ENCODE data around the gene IRF3. TPM values are rescaled to one million over a fixed set of nuclear protein-coding genes. Genes with fewer than 3 reads are reported as not detected.

The IRF3 gene
- total RNA-seq, 4 donors from 2014 or later: 38.8 to 61.7 (median 56.7) TPM

DNA sequence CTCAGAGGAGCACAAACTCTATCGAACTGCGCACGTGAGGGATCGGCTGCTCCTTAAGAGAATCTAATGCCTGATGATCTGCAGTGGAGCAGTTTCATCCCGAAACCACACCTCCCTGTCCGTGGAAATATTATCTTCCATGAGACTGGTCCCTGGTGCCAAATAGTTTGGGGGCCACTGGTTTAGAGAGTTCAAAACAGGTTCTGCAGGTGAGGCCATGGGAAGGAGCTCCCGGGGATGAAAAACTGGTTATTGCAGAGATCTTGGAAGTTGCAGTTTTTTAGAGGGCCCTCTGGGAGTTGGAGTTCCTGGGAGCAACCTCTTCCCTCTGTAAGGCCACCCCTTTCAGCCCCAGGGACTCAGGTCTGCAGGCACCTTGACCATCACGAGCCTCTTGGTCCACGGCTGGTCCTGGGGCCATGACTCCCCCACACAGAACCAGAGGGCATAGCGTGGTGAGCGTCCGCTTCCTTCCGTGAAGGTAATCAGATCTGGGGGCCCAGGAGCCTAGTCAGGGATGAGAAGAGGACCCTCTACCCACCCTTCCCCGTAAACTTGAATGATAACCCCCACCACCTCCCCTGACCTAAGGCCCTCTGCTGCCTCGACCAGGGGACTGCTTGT, 5.2 kb downstream of the IRF3 start:
- no peak for DNase-seq (ENCODE audit: extremely low spot score)
- Histone ChIP-seq H3K9me3 (no peaks in the 10 kb centered on the region), H3K36me3 (peaks cover 53 to 78% (median 76%) of the 10 kb centered on the region in 4 donors), H3K27ac (replicated peaks in 1 of 4) (no peak overlapping the region), H3K4me3 (no peak overlapping the region), H3K27me3 (no peaks in the 10 kb centered on the region), H3K4me1 (peaks cover 8 to 22% (median 15%) of the 10 kb centered on the region in 4 donors)
- TF ChIP-seq POLR2A (IDR thresholded peaks at IDR 0.05; ENCODE audit: low read depth) (no peak), EP300 (IDR thresholded peaks at IDR 0.05) (no peak), POLR2AphosphoS5 (IDR thresholded peaks at IDR 0.05) (no peak)
- TF ChIP-seq, protein P1, sequence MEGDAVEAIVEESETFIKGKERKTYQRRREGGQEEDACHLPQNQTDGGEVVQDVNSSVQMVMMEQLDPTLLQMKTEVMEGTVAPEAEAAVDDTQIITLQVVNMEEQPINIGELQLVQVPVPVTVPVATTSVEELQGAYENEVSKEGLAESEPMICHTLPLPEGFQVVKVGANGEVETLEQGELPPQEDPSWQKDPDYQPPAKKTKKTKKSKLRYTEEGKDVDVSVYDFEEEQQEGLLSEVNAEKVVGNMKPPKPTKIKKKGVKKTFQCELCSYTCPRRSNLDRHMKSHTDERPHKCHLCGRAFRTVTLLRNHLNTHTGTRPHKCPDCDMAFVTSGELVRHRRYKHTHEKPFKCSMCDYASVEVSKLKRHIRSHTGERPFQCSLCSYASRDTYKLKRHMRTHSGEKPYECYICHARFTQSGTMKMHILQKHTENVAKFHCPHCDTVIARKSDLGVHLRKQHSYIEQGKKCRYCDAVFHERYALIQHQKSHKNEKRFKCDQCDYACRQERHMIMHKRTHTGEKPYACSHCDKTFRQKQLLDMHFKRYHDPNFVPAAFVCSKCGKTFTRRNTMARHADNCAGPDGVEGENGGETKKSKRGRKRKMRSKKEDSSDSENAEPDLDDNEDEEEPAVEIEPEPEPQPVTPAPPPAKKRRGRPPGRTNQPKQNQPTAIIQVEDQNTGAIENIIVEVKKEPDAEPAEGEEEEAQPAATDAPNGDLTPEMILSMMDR (IDR thresholded peaks at IDR 0.05): no peak
- intact Hi-C loops (cut with DNase I): no loop called here
- WGBS: 84% methylated on average over 15 of the region's 15 CpGs

DNA sequence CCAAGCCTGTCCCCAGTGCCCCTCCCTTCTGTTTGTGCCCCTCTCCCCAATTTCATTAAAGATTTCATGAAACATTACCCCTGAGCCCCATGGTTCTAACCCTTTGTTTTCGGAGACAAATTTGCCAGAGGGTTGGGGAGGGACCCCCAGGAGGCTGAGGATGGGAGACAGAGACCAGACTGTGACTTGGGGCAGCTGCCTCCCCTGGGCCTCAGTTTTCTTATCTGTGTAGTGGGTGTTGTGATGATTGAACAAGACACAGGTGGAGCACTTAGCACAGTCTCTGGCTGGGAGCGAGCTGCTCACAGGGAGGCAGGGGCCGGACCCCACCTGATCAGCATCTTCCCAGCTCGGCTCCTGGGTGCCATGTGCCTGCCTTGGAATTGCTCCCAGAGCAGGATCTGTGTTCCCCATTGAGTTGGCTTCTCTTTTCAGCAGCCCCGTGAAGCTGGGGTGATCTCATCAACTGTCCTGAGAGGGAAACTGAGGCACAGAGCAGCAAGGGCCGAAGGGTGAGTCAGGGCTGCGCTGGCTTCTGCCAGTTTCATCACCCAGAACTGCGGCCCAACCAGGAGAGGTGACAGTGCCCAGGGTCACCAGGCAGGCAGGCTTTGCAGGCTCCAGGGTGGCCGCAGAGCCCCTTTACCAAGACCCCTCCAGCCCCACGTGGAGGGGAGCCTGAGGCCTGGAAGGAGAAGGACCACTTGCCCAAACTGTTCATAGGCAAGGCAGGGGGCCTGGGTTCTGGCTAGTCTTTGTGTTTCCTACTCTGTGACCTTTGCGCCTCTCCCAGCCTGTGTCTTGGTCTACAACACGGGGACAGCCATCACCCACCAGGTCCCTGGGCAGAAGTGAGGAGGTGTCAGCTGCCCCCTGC, 6.9 kb downstream of the IRF3 start:
- no peaks in the 10 kb centered on the region for H3K27me3 ChIP-seq
- no peaks in the 10 kb centered on the region for H3K9me3 ChIP-seq
- intact Hi-C loops (cut with DNase I): no loop called here
- no peak for TF ChIP-seq EP300 (IDR thresholded peaks at IDR 0.05)
- TF ChIP-seq, protein P1 (IDR thresholded peaks at IDR 0.05): no peak
- TF ChIP-seq POLR2A (IDR thresholded peaks at IDR 0.05; ENCODE audit: low read depth): no peak
- no peak for TF ChIP-seq POLR2AphosphoS5 (IDR thresholded peaks at IDR 0.05)
- no peak overlapping the region for H3K27ac ChIP-seq (replicated peaks in 1 of 4)
- peaks cover 3 to 8% (median 6%) of the 10 kb centered on the region in 4 donors for H3K4me1 ChIP-seq
- DNase-seq (ENCODE audit: extremely low spot score): no peak
- H3K36me3 ChIP-seq: peaks cover 68 to 94% (median 93%) of the 10 kb centered on the region in 4 donors
- no peak overlapping the region for H3K4me3 ChIP-seq
- 97% methylated on average over 6 of the region's 12 CpGs for WGBS

DNA sequence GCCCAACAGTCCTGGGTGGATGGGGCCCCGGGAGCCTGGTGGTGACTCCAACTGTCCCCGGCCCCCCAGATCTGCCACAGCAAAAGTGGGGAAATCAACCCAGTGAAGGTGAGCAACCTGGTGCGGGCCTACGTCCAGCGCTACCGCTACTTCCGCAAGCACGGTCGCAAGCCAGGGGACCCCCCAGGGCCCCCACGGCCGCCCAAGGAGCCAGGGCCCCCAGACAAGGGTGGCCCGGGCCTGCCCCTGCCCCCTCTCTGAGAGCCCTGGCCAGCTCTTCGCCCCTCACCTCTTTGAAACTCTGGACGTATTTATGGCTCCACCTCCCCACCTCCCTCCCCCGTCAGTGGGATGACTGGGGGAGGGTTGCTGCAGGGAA, 7.5 kb downstream of the IRF3 start:
- intact Hi-C loops (cut with DNase I): no loop called here
- peaks cover 74 to 100% (median 99%) of the 10 kb centered on the region in 4 donors for H3K36me3 ChIP-seq
- TF ChIP-seq, protein P1 (IDR thresholded peaks at IDR 0.05): no peak
- no peak for TF ChIP-seq POLR2A (IDR thresholded peaks at IDR 0.05; ENCODE audit: low read depth)
- TF ChIP-seq POLR2AphosphoS5 (IDR thresholded peaks at IDR 0.05): no peak
- no peak for TF ChIP-seq EP300 (IDR thresholded peaks at IDR 0.05)
- 92% methylated on average over 8 of the region's 15 CpGs for WGBS
- H3K4me3 ChIP-seq: no peak overlapping the region
- no peak for DNase-seq (ENCODE audit: extremely low spot score)
- H3K4me1 ChIP-seq: peaks cover 0 to 2% (median under 1%) of the 10 kb centered on the region in 4 donors
- H3K9me3 ChIP-seq: no peaks in the 10 kb centered on the region
- H3K27me3 ChIP-seq: no peaks in the 10 kb centered on the region
- no peak overlapping the region for H3K27ac ChIP-seq (replicated peaks in 1 of 4)

DNA sequence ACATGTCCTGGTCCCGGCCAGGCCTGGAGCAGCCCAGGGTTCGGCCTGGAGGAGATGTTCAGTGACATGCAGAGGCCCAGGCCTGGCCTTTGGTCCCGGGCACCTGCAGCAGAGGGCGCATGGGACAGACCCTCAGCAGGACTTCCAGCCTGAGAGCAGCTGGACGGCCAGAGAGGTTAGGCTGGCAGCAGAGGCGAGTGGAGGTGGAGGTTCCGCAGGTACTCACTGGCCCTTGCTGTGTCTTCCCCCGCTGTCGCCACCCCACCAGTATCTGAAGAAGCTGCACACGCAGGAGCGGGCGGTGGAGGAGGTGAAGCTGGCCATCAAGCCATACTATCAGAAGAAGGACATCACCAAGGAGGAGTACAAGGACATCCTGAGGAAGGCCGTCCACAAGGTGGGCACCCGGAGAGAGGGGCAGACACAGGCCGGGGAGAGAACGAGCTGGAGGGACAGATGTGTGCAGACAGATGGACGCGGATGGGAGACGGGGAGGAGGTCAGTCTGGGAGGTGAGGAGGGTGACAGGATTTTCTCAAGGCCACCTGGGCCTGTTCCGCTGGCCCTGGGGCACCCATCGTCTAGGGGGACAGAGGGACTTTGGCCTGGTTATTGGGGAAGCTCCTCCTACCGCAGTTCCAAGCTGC, 8.0 kb downstream of the IRF3 start:
- no peak for TF ChIP-seq POLR2A (IDR thresholded peaks at IDR 0.05; ENCODE audit: low read depth)
- TF ChIP-seq EP300 (IDR thresholded peaks at IDR 0.05): no peak
- TF ChIP-seq, protein P1 (IDR thresholded peaks at IDR 0.05): no peak
- TF ChIP-seq POLR2AphosphoS5 (IDR thresholded peaks at IDR 0.05): no peak
- Histone ChIP-seq H3K4me1 (no peaks in the 10 kb centered on the region), H3K9me3 (no peaks in the 10 kb centered on the region), H3K27me3 (no peaks in the 10 kb centered on the region), H3K36me3 (peaks cover 79 to 100% (median 99%) of the 10 kb centered on the region in 4 donors), H3K4me3 (no peak overlapping the region), H3K27ac (replicated peaks in 1 of 4) (no peak overlapping the region)
- intact Hi-C loops (cut with DNase I): no loop called here
- DNase-seq (ENCODE audit: extremely low spot score): no peak
- 87% methylated on average over 17 of the region's 22 CpGs for WGBS

All from esophagus muscularis mucosa (tissue), 4 donors.